Chondrocyte (in vitro differentiated cells): ENCODE data around the gene PCBD1. TPM values are rescaled to one million over a fixed set of nuclear protein-coding genes. Genes with fewer than 3 reads are reported as not detected.

Experiments
- DNase-seq: peaks from one replicate; pipeline ENCODE4 v3.0.0; 2021; ENCODE audit warnings: mixed read lengths, low spot score
- H3K27ac Mint-ChIP-seq: one replicate; pipeline ENCODE4 v1.8.0; 2021; ENCODE audit warnings: mild to moderate bottlenecking, moderate library complexity, mixed read lengths; ENCODE audit not compliant: unreplicated experiment
- H3K27me3 Mint-ChIP-seq: 2 replicates; pipeline ENCODE4 v1.8.0; 2021; ENCODE audit warnings: low read depth, mixed read lengths
- H3K36me3 Mint-ChIP-seq: 2 replicates; pipeline ENCODE4 v1.8.0; 2021; ENCODE audit warnings: low read depth, mixed read lengths
- H3K4me1 Mint-ChIP-seq: 2 replicates; pipeline ENCODE4 v1.8.0; 2021; ENCODE audit warnings: low read depth, mild to moderate bottlenecking, mixed read lengths
- H3K4me3 Mint-ChIP-seq: one replicate; pipeline ENCODE4 v1.8.0; 2021; ENCODE audit warnings: mild to moderate bottlenecking, moderate library complexity, mixed read lengths; ENCODE audit not compliant: unreplicated experiment
- H3K9me3 Mint-ChIP-seq: 2 replicates; pipeline ENCODE4 v1.8.0; 2021; ENCODE audit warnings: low read depth, mixed read lengths
- total RNA-seq: library from RNA; stranded (reverse); gene quantifications from 3 replicates; pipeline ENCODE4 v1.2.1, GENCODE V29; 2021
- TF ChIP-seq, protein P1 (sequence below): fragments of 200-600 bp; sonication (generic); IDR thresholded peaks from 2 replicates; pipeline ENCODE4 v1.5.0; 2021; ENCODE audit warnings: antibody characterized with exemption, mild to moderate bottlenecking, moderate library complexity

PCBD1 gene
- total RNA-seq, 1 donor from 2014 or later = 49.3 TPM

DNA sequence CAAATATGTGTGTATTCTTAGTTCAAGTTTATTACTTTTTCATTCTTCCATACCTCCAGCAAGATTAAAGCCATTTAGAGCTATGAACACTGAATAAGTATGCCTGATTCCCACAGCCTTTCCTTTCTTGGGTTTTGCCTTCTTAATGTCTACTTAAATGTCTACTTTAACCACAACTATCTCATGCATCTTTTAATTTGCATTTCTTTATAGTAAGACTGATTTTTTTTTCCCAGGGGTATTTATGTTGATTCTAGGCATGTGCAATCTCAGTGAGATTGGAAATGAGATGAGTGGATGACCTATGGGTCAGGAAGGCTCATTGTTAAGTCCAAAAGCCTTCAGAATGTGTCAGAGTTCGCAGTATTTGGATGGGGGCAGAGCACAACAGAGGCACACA, 3.6 kb downstream of the PCBD1 start:
- Mint-ChIP-seq H3K27me3 (no peaks in the 10 kb centered on the region), H3K36me3 (peaks cover 14% of the 10 kb centered on the region), H3K9me3 (no peaks in the 10 kb centered on the region), H3K4me1 (peaks cover 15% of the 10 kb centered on the region), H3K4me3 (no peak overlapping the region), H3K27ac (no peak overlapping the region)
- DNase-seq = no peak
- TF ChIP-seq, protein P1, sequence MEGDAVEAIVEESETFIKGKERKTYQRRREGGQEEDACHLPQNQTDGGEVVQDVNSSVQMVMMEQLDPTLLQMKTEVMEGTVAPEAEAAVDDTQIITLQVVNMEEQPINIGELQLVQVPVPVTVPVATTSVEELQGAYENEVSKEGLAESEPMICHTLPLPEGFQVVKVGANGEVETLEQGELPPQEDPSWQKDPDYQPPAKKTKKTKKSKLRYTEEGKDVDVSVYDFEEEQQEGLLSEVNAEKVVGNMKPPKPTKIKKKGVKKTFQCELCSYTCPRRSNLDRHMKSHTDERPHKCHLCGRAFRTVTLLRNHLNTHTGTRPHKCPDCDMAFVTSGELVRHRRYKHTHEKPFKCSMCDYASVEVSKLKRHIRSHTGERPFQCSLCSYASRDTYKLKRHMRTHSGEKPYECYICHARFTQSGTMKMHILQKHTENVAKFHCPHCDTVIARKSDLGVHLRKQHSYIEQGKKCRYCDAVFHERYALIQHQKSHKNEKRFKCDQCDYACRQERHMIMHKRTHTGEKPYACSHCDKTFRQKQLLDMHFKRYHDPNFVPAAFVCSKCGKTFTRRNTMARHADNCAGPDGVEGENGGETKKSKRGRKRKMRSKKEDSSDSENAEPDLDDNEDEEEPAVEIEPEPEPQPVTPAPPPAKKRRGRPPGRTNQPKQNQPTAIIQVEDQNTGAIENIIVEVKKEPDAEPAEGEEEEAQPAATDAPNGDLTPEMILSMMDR = no peak

DNA sequence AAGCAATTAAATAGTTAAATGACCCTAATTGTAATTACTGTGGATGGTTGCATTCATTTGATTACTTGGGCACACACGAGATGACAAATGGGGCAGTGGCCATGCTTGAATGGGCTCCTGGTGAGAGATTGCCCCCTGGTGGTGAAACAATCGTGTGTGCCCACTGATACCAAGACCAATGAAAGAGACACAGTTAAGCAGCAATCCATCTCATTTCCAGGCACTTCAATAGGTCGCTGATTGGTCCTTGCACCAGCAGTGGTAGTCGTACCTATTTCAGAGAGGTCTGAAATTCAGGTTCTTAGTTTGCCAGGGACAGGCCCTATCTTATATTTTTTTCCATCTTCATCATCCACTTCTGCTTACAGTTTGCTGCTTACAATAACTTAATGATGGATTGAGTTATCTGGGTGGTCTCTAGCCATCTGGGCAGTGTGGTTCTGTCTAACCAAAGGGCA, 8.3 kb downstream of the PCBD1 start:
- Mint-ChIP-seq H3K27ac (no peak overlapping the region), H3K4me1 (peaks cover 10% of the 10 kb centered on the region), H3K4me3 (no peak overlapping the region), H3K9me3 (no peaks in the 10 kb centered on the region), H3K27me3 (no peaks in the 10 kb centered on the region), H3K36me3 (peaks cover 34% of the 10 kb centered on the region)
- no peak for DNase-seq
- TF ChIP-seq, protein P1 = peak; percentile 95

GRCh38 chr10:70879207-70879606, 9.2 kb downstream of the PCBD1 start:
- Mint-ChIP-seq H3K4me1 (peaks cover 10% of the 10 kb centered on the region), H3K4me3 (no peak overlapping the region), H3K27ac (peak overlapping the region; percentile 75), H3K36me3 (peaks cover 32% of the 10 kb centered on the region), H3K9me3 (no peaks in the 10 kb centered on the region), H3K27me3 (no peaks in the 10 kb centered on the region)
- TF ChIP-seq, protein P1 = no peak
- no peak for DNase-seq

DNA sequence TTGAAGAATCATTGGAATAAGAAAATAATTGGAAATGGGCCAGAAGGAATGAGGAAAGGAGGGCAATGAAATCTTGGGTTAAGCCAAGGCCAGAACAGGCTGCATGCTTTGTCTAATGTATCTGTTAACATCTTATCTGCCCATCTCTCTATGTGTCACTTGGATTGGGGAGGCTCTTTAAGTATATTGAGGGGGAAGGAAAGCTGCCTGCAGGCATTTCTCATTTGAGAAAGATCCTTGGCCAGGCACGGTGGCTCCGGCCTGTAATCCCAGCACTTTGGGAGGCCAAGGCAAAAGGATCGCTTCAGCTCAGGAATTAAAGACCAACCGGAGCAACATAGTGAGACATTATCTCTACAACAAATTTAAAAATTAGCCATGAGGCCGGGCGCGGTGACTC, 14.3 kb downstream of the PCBD1 start:
- no peak overlapping the region for H3K27ac Mint-ChIP-seq
- peaks cover 42% of the 10 kb centered on the region for H3K36me3 Mint-ChIP-seq
- no peak overlapping the region for H3K4me3 Mint-ChIP-seq
- no peaks in the 10 kb centered on the region for H3K27me3 Mint-ChIP-seq
- no peak for DNase-seq
- H3K9me3 Mint-ChIP-seq = no peaks in the 10 kb centered on the region
- TF ChIP-seq, protein P1 = no peak
- H3K4me1 Mint-ChIP-seq = peaks cover 6% of the 10 kb centered on the region

DNA sequence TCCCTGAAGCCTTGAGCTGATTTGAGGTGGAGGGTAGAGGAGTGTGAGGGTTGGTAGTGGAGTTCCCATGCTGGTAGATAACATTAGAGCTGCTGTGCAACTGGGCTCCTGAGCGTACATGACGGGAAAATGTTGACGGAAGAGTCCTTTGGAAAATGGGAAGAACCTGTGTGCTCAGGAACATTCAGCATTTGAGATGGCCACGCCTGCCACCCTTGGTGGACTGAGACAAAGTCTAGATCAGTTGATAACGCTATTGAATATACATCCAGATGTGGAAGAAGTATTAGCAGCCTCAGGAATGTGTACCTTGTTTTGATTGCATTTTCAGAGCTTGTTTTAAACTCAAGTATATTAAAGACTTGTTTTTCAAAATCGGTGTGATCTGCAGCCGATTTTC, 16.1 kb downstream of the PCBD1 start:
- Mint-ChIP-seq H3K4me1 (peaks cover 4% of the 10 kb centered on the region), H3K9me3 (no peaks in the 10 kb centered on the region), H3K4me3 (no peak overlapping the region), H3K36me3 (peaks cover 36% of the 10 kb centered on the region), H3K27ac (no peak overlapping the region), H3K27me3 (no peaks in the 10 kb centered on the region)
- TF ChIP-seq, protein P1 = no peak
- no peak for DNase-seq
